Esophagus muscularis mucosa (tissue), 4 donors: ENCODE data around the gene EIF3D. TPM values are rescaled to one million over a fixed set of nuclear protein-coding genes. Genes with fewer than 3 reads are reported as not detected.

Experiments
- DNase-seq: peaks from one replicate; pipeline ENCODE4 v3.0.0-alpha.2; 2017; ENCODE audit errors: extremely low spot score
- H3K27ac ChIP-seq, 4 donors: fragments of 200-600 bp; sonication (generic); replicated peaks in 1 of 4; 1 replicate in 3 of 4; 2 replicates in 1 of 4; pipeline ENCODE4 v1.5.1; 2016 to 2019; ENCODE audit warnings: mild to moderate bottlenecking in 1 of 4
- H3K27me3 ChIP-seq, 4 donors: fragments of 200-600 bp; sonication (generic); one replicate each; pipeline versions ENCODE4 v1.5.1 to v1.6.0; 2016 to 2019
- H3K36me3 ChIP-seq, 4 donors: fragments of 200-600 bp; sonication (generic); one replicate each; pipeline ENCODE4 v1.5.1; 2016 to 2019
- H3K4me1 ChIP-seq, 4 donors: fragments of 200-600 bp; sonication (generic); one replicate each; pipeline ENCODE4 v1.5.1; 2016 to 2019
- H3K4me3 ChIP-seq, 4 donors: fragments of 200-600 bp; sonication (generic); 1 replicate in 2 of 4; 2 replicates in 2 of 4; pipeline ENCODE4 v1.5.1; 2016 to 2019; ENCODE audit warnings: mild to moderate bottlenecking in 4 of 4, moderate library complexity in 1 of 4
- H3K9me3 ChIP-seq, 4 donors: fragments of 200-600 bp; sonication (generic); 1 replicate in 3 of 4; 2 replicates in 1 of 4; pipeline ENCODE4 v1.5.1; 2016 to 2019
- CTCF ChIP-seq, 3 experiments: fragments of 200-600 bp in 2 of 3; fragments of 450-650 bp in 1 of 3; sonication (generic) in 2 of 3; IDR thresholded peaks; one replicate each; pipeline ENCODE4 v1.5.1; 2017 to 2019; ENCODE audit warnings: antibody characterized with exemption in 3 of 3, mild to moderate bottlenecking in 2 of 3, moderate library complexity in 1 of 3
- EP300 ChIP-seq: sonication (generic); formaldehyde crosslinking; IDR thresholded peaks from one replicate; pipeline ENCODE4 v1.6.1; 2017; ENCODE audit warnings: antibody characterized with exemption
- POLR2A ChIP-seq: fragments of 450-650 bp; IDR thresholded peaks from one replicate; pipeline ENCODE4 v1.6.1; 2017; ENCODE audit warnings: antibody characterized with exemption, moderate library complexity, mild to moderate bottlenecking, low read depth
- POLR2AphosphoS5 ChIP-seq, 2 donors: sonication (generic); formaldehyde crosslinking; IDR thresholded peaks; one replicate each; pipeline ENCODE4 v1.6.1; 2017; ENCODE audit warnings: antibody characterized with exemption in 2 of 2
- WGBS: methylation state at CpG from one replicate; pipeline ENCODE4 v1.1.5; 2018; 5-methylcytosine and 5-hydroxymethylcytosine counted together
- intact Hi-C: fragments of 100-400 bp; cut with DNase I; formaldehyde crosslinking; loops from one replicate; pipeline ENCODE4 v1.15.1; 2023
- total RNA-seq, 4 donors: library from RNA; depleted of rRNA; stranded (reverse); fragments of >200 nt; gene quantifications; one replicate each; pipeline versions ENCODE4 v1.1.0 to v1.2.1, GENCODE V29; 2016

EIF3D gene
- total RNA-seq, 4 donors from 2014 or later = 200 to 282 (median 252) TPM

- 98% methylated on average over 5 of the region's 7 CpGs for WGBS
- TF ChIP-seq POLR2A = no peak
- no peak for TF ChIP-seq CTCF (IDR thresholded peaks at IDR 0.05)
- no peak for TF ChIP-seq POLR2AphosphoS5 (IDR thresholded peaks at IDR 0.05)
- no peak for TF ChIP-seq EP300
- no peak for DNase-seq
These were observed 62.7 kb downstream of the EIF3D start for GRCh38 chr22:36466258-36466657.

GRCh38 chr22:36465232-36466021 lies 63.5 kb downstream of the EIF3D start:
- peak; percentile 89 to 94 for TF ChIP-seq POLR2AphosphoS5 (IDR thresholded peaks at IDR 0.05)
- peak; percentile 79 for TF ChIP-seq EP300
- no peak for TF ChIP-seq POLR2A
- no peak for TF ChIP-seq CTCF (IDR thresholded peaks at IDR 0.05)
- Histone ChIP-seq H3K4me1 (peaks cover 83 to 93% (median 88%) of the 10 kb centered on the region in 4 donors), H3K9me3 (no peaks in the 10 kb centered on the region), H3K27me3 (no peaks in the 10 kb centered on the region), H3K36me3 (peaks cover 0 to 7% (median 0%) of the 10 kb centered on the region in 4 donors), H3K4me3 (no peak overlapping the region), H3K27ac (peak overlapping the region; percentile 89 to 97 (median 92))
- DNase-seq = no peak
- 52% methylated on average over 16 of the region's 25 CpGs for WGBS
- intact Hi-C loops = loop anchor here (5.0 kb wide), 2 partner anchors 78 to 138 kb away; partner anchors contain the start of gene MYH9

More at GRCh38 chr22:36466258-36466657, 62.7 kb downstream of the EIF3D start:
- H3K4me3 ChIP-seq = no peak overlapping the region
- no peaks in the 10 kb centered on the region for H3K27me3 ChIP-seq
- intact Hi-C loops = loop anchor here (5.0 kb wide), 2 partner anchors 79 to 139 kb away; partner anchors contain the start of gene MYH9
- peaks cover 84 to 96% (median 90%) of the 10 kb centered on the region in 4 donors for H3K4me1 ChIP-seq
- no peaks in the 10 kb centered on the region for H3K9me3 ChIP-seq
- peak overlapping the region; percentile 89 to 97 (median 92) for H3K27ac ChIP-seq
- H3K36me3 ChIP-seq = peaks cover 0 to 12% (median 4%) of the 10 kb centered on the region in 4 donors

GRCh38 chr22:36464715-36465231 lies 64.2 kb downstream of the EIF3D start:
- H3K36me3 ChIP-seq = peaks cover 0 to 7% (median 0%) of the 10 kb centered on the region in 4 donors
- no peak overlapping the region for H3K4me3 ChIP-seq
- peaks cover 77 to 87% (median 82%) of the 10 kb centered on the region in 4 donors for H3K4me1 ChIP-seq
- H3K27me3 ChIP-seq = no peaks in the 10 kb centered on the region
- no peak for DNase-seq
- TF ChIP-seq EP300 (no peak), POLR2A (no peak), CTCF (IDR thresholded peaks at IDR 0.05) (no peak), POLR2AphosphoS5 (IDR thresholded peaks at IDR 0.05) (no peak)
- 70% methylated on average over 12 of the region's 20 CpGs for WGBS
- intact Hi-C loops = loop anchor here (5.0 kb wide), 2 partner anchors 77 to 137 kb away; partner anchors contain the start of gene MYH9
- H3K9me3 ChIP-seq = no peaks in the 10 kb centered on the region
- peak overlapping the region; percentile 89 to 97 (median 92) for H3K27ac ChIP-seq

GRCh38 chr22:36463783-36464184 lies 65.2 kb downstream of the EIF3D start:
- TF ChIP-seq POLR2A (no peak), POLR2AphosphoS5 (IDR thresholded peaks at IDR 0.05) (peak; percentile 69 to 71), EP300 (peak; percentile 54), CTCF (IDR thresholded peaks at IDR 0.05) (no peak)
- Histone ChIP-seq H3K4me1 (peaks cover 68 to 77% (median 72%) of the 10 kb centered on the region in 4 donors), H3K27ac (peak overlapping the region; percentile 89 to 97 (median 92)), H3K4me3 (no peak overlapping the region), H3K9me3 (no peaks in the 10 kb centered on the region), H3K36me3 (peaks cover 0 to 7% (median 0%) of the 10 kb centered on the region in 4 donors), H3K27me3 (no peaks in the 10 kb centered on the region)
- DNase-seq = no peak
- no CpG with 5 or more reads among the region's 17 CpGs for whole genome bisulfite sequencing
- intact Hi-C loops = no loop called here
